Tibial nerve (tissue), 4 donors: Measurements from ENCODE around the gene AKNA.

Source experiments
- CTCF ChIP-seq, 5 experiments: fragments of 200-600 bp in 3 of 5; fragments of 450-650 bp in 2 of 5; sonication (generic) in 3 of 5; IDR thresholded peaks; one replicate each; pipeline ENCODE4 v1.5.1; 2016 to 2019; ENCODE audit warnings: antibody characterized with exemption in 5 of 5, mild to moderate bottlenecking in 3 of 5, moderate library complexity in 2 of 5
- EP300 ChIP-seq, 2 donors: sonication (generic); formaldehyde crosslinking; IDR thresholded peaks; one replicate each; pipeline ENCODE4 v1.6.1; 2017; ENCODE audit warnings: antibody characterized with exemption in 2 of 2, mild to moderate bottlenecking in 1 of 2
- POLR2A ChIP-seq, 2 donors: fragments of 450-650 bp; IDR thresholded peaks; one replicate each; pipeline ENCODE4 v1.6.1; 2017; ENCODE audit warnings: antibody characterized with exemption in 2 of 2, mild to moderate bottlenecking in 2 of 2, moderate library complexity in 2 of 2

GRCh38 chr9:114303571-114303970 lies 84.2 kb downstream of the AKNA start:
- TF ChIP-seq CTCF (IDR thresholded peaks at IDR 0.05) (no peak), EP300 (IDR thresholded peaks at IDR 0.05) (no peak), POLR2A (IDR thresholded peaks at IDR 0.05) (no peak)
